HG02759 (cell line): Measurements from ENCODE around the gene NUDT7.

Experiments
- ATAC-seq: cut with Tn5 transposase; IDR thresholded peaks from one replicate; pipeline ENCODE4 v1.9.1; 2021; ENCODE audit warnings: mild to moderate bottlenecking, moderate library complexity; ENCODE audit not compliant: unreplicated experiment

NUDT7 gene

GRCh38 chr16:77775911-77776909, 53.9 kb downstream of the NUDT7 start:
- ATAC-seq: no peak

DNA sequence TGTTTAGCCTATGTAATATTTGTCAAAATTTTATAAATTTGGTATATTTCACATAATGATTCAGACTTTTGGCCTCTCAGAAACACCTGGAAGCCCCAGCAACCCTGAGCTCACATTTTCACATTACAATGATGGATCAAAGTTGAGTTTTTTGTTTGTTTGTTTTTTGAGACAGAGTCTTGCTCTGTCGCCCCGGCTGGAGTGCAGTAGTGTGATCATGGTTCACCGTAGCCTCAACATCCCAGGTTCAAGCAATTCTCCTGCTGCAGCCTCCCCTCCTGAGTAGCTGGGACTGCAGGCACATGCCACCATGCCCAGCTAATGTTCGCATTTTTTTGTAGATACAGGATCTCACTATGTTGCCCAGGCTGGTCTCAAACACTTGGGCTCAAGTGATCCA, 55.4 kb downstream of the NUDT7 start:
- no peak for ATAC-seq

- ATAC-seq: no peak
Observed at GRCh38 chr16:77780378-77780837, 58.1 kb downstream of the NUDT7 start.

GRCh38 chr16:77781091-77781490, 58.8 kb downstream of the NUDT7 start:
- ATAC-seq: no peak

DNA sequence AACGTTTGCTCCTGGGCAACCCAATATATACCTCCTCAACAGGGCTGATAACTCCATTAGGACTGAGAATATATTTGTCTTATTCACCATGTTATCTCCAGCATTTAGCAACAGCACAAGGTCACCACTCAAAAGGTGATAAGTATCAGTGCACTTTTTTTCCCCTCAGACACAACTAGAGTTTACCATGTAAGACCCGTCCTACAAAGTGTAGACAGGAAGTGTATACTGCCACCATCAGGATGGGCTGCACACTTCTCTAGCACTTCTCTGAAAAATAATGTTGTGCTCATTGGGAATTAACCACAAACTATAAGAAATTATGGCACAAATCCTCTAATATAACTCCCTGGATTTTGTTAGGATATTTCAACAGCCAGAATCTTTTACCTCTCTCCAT, 60.4 kb downstream of the NUDT7 start:
- no peak for ATAC-seq

DNA sequence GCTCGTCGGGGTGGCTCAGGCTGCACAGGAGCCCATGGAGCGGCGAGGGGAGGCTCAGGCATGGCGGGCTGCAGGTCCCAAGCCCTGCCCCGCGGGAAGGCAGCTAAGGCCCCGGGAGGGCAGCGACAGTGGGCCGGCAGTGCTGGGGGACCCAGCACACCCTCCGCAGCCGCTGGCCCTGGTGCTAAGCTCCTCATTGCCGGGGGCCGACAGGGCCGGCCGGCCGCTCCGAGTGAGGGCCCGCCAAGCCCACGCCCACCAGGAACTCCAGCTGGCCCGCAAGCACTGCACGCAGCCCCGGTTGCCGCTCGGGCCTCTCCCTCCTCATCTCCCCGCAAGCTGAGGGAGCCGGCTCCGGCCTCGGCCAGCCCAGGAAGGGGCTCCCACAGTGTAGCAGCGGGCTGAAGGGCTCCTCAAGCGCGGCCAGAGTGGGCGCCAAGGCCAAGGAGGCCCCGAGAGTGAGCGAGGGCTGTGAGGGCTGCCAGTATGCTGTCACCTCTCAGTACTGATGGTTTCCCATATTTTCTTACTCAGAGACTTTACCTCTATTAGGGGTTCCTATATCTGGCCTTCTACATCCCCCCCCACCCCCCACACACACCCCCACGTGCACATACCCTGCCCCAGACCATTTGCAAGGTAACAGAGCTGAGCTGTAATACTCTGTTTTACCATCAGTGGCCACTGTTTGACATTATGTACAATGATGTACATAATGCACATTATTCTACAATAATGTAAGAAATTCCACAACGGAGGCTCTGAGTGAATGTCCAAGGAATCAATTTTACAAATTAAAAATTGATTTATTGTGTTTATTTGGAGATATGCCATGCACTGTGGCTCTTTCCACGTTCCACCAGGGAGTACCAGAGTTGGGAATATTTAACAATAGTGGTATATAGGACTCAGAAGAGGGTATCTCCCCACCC, 62.4 kb downstream of the NUDT7 start:
- ATAC-seq: no peak

- ATAC-seq: no peak
Observed at GRCh38 chr16:77785373-77785764, 63.1 kb downstream of the NUDT7 start.

- no peak for ATAC-seq
Observed at GRCh38 chr16:77786186-77786847, 64.0 kb downstream of the NUDT7 start.

DNA sequence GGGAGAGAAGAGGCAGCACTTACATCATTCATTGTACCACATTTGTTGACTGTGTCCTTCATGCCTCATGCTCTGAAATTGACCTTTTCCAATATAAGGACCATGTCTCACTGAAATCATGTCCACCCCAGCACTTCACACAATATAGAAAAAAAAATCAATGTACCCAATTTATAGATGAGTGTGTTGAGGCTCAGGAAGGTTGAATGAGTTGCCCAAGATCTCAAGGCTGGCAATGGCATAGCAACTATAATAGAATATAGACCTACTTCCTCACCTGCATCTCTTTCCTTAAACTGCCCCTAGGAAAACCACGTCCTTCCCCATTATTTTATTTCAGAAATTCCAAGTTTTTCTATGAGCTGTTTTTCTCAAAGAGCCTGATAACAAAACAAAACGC, 65.1 kb downstream of the NUDT7 start:
- ATAC-seq: no peak

- ATAC-seq: peak; percentile 79
Observed at GRCh38 chr16:77788181-77789084, 66.1 kb downstream of the NUDT7 start, which contains the start of gene VAT1L. TSS of gene VAT1L (plus strand) at chr16:77788564. CDS start at chr16:77788683, 119 bp downstream.

- no peak for ATAC-seq
Observed at GRCh38 chr16:77789085-77790008, 67.0 kb downstream of the NUDT7 start.

DNA sequence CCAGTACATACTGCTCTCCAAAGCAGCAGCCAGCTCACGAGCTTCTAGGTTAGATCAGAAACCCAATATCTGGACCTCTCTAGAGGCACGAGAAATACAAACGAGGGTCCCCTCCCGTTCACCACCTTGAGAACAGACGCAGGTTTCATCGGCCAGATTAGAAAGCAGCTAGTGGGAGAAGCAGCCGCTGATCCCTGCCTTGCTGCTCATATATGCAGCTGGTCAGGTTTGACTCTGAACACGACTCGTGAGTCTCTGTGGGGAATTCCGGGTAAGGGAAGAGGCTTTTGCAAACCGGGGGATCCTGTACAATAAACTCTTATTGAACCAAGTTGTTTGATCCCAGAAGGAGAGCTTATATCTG, 67.7 kb downstream of the NUDT7 start:
- ATAC-seq: no peak

DNA sequence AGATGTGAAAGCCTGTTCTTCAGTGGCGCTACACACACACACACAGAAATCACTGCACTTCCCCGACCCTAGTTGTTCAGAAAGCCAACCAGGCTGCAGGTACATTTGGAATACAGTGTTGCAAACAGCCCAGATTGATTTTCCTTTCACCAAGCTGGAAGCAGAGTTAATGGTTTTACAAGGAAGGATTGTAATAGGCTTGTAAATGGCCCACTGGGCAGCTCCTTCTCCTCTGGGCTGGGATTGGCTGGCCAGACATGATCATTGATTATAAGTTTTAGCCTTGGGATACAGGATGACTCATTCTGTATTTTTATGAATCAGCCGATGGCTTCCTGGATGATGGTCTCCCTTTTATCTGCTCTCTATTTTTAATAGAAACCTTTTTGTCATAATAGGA, 68.6 kb downstream of the NUDT7 start:
- ATAC-seq: no peak
